Measurements from ENCODE around the gene MPPED2.

The MPPED2 gene

DNA sequence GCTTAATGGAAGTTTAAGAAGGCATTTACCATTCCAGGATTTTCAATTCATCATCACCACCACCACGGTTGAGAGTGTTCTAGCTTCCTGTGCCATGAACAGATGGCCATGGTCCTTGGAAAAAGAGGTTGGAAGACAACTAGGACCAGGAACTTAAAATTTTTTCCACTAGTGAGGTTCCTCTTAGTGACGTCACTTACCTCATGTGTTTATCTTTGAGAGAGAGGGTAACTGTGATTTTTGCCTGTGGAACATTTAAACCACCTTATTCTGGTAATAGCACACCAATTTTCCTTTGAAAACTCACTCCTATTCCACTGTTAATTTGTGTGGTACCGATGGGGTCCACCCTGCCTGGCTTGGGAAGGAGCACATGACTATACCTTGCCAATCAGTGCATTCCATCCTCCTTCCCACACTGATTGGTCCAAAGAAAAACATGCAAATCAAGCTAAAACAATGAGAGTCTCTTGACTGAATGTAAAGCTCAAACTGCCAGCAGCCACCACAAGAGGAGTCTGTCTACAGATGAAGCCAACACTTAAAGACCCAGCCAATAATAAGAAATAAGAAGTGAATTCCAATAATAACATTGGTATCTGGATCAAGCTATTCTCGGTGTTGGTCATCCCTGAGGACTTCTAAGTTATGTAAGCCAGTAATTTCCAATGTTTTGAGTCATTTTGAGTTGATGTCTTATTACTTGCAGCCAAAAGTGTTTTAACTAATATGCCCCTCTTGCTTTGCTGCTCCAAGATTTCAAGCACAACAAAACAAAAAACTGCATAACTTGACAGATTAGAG lies 111.8 kb downstream of the MPPED2 start:
- Histone ChIP-seq H3K27me3 (no peaks in the 10 kb centered on the region), H3K4me3 (no peak overlapping the region), H3K9me3 (no peaks in the 10 kb centered on the region), H3K4me1 (peaks cover 0 to 35% (median 17%) of the 10 kb centered on the region in 4 donors), H3K27ac (peak overlapping the region; percentile 30 to 49), H3K36me3 (no peaks in the 10 kb centered on the region)
- no peak for DNase-seq
- TF ChIP-seq, protein P1, sequence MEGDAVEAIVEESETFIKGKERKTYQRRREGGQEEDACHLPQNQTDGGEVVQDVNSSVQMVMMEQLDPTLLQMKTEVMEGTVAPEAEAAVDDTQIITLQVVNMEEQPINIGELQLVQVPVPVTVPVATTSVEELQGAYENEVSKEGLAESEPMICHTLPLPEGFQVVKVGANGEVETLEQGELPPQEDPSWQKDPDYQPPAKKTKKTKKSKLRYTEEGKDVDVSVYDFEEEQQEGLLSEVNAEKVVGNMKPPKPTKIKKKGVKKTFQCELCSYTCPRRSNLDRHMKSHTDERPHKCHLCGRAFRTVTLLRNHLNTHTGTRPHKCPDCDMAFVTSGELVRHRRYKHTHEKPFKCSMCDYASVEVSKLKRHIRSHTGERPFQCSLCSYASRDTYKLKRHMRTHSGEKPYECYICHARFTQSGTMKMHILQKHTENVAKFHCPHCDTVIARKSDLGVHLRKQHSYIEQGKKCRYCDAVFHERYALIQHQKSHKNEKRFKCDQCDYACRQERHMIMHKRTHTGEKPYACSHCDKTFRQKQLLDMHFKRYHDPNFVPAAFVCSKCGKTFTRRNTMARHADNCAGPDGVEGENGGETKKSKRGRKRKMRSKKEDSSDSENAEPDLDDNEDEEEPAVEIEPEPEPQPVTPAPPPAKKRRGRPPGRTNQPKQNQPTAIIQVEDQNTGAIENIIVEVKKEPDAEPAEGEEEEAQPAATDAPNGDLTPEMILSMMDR (IDR thresholded peaks at IDR 0.05), result no peak
- intact Hi-C loops (cut with DNase I; ENCODE audit: low total_unique reads), result no loop called here

DNA sequence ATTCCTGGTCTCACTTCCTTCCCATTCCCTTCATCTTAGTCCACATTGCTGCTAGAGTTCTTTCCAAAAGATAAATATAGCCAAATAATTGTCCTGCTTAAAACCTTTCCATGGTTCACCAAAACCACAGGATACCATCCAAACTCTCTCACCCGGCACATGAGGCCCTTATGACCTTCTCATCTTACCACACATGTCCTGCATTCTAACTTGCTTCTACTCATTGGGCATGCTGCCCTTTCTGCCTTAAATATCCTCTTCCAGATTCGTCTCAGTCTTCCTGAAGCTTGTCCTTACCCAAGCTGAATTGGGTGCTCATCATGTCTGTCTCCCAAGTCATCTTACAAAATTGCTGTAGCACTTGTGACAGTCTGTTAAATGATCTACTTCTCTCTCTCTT lies 114.9 kb downstream of the MPPED2 start:
- DNase-seq, result no peak
- Histone ChIP-seq H3K4me1 (peaks cover 0 to 28% (median 6%) of the 10 kb centered on the region in 4 donors), H3K9me3 (no peaks in the 10 kb centered on the region), H3K4me3 (no peak overlapping the region), H3K27me3 (no peaks in the 10 kb centered on the region), H3K27ac (no peak overlapping the region), H3K36me3 (no peaks in the 10 kb centered on the region)
- TF ChIP-seq, protein P1 (IDR thresholded peaks at IDR 0.05), result no peak
- intact Hi-C loops (cut with DNase I; ENCODE audit: low total_unique reads), result no loop called here

DNA sequence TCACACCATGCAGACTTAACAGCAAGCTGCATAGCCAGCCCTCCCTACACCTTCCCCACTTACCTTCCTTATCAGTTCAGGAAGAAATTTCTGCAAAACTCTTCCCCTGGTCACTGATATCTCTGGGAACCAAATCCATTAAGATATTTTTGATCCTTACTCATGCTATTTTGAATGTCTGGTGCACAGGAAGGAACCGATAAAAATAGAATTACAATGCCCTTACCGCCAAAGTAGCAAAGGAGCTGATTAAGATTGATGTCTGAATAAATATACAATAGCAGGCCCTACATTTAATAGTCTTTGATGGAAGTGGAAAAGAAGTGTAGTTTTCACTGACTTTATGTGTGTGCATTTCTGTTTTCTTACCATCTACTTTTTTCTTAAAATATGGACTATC lies 117.3 kb downstream of the MPPED2 start:
- Histone ChIP-seq H3K4me3 (no peak overlapping the region), H3K36me3 (no peaks in the 10 kb centered on the region), H3K4me1 (peaks cover 0 to 23% (median 7%) of the 10 kb centered on the region in 4 donors), H3K27me3 (no peaks in the 10 kb centered on the region), H3K27ac (no peak overlapping the region), H3K9me3 (no peaks in the 10 kb centered on the region)
- intact Hi-C loops (cut with DNase I; ENCODE audit: low total_unique reads), result no loop called here
- TF ChIP-seq, protein P1 (IDR thresholded peaks at IDR 0.05), result no peak
- no peak for DNase-seq

DNA sequence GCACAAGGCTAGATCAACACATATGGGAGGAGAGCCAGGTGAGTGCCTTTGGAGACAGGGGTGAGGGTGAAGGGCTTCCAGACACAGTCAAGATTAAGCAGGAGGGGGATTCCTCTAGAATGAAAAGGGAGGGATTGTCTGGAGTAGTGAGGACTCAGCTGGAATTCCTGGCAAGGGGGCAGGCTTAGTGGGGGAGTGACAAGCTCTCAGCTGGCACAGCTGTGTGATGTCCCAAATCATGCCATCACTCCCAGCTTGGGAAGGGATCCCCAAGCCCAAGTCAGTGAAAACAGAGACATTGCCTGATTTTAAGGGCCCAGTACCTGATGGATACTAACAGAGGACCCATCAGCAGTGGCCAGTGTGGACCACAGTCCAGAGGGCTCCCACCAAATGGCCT lies 119.0 kb downstream of the MPPED2 start:
- H3K27me3 ChIP-seq, result no peaks in the 10 kb centered on the region
- TF ChIP-seq, protein P1 (IDR thresholded peaks at IDR 0.05), result no peak
- no peak overlapping the region for H3K27ac ChIP-seq
- DNase-seq, result no peak
- intact Hi-C loops (cut with DNase I; ENCODE audit: low total_unique reads), result no loop called here
- H3K36me3 ChIP-seq, result no peaks in the 10 kb centered on the region
- H3K9me3 ChIP-seq, result no peaks in the 10 kb centered on the region
- H3K4me1 ChIP-seq, result peaks cover 0 to 27% (median 7%) of the 10 kb centered on the region in 4 donors
- H3K4me3 ChIP-seq, result no peak overlapping the region

DNA sequence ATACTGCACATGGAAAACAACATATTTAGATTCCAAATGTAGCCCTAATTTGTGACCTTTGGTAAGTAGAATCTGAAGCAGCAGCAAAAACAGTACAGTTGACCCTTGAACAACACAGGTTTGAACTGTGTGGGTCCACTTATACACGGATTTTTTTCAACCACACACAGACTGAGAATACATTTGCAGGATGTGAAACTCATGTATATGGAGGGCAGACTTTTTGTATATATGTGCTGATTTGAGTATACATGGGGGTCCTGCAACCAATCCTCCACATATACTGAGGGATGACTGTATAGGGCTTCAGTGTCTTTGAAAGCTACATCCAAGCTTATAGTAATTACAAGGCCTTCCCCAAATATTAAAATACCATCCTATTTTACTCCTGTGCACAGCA lies 120.5 kb downstream of the MPPED2 start:
- intact Hi-C loops (cut with DNase I; ENCODE audit: low total_unique reads), result no loop called here
- TF ChIP-seq, protein P1 (IDR thresholded peaks at IDR 0.05), result no peak

More for the DNA sequence above, 120.5 kb downstream of the MPPED2 start:
- Histone ChIP-seq H3K27ac (peak overlapping the region in 1 of 2 donors; percentile 30), H3K4me1 (peaks cover 0 to 36% (median 7%) of the 10 kb centered on the region in 4 donors), H3K4me3 (no peak overlapping the region), H3K27me3 (no peaks in the 10 kb centered on the region), H3K9me3 (no peaks in the 10 kb centered on the region), H3K36me3 (no peaks in the 10 kb centered on the region)
- DNase-seq, result no peak

Measured in tibial artery (tissue), 4 donors.